IMR-90 (cell line): ENCODE results near the gene BLTP3A.

ENCODE experiments used
- BHLHE40 ChIP-seq: fragments of 150-350 bp; IDR thresholded peaks from 2 replicates; pipeline ENCODE4 v1.6.1; 2016; ENCODE audit warnings: mild to moderate bottlenecking, low read depth, low read length
- CHD1 ChIP-seq: IDR thresholded peaks from 2 replicates; pipeline ENCODE4 v1.6.1; 2012; ENCODE audit warnings: low read depth, low read length, improper control_type of control experiment
- CTCF ChIP-seq: conservative IDR thresholded peaks from 2 replicates; pipeline ENCODE4 v1.5.1; 2012; ENCODE audit warnings: mild to moderate bottlenecking, low read depth, low read length, improper control_type of control experiment
- FOS ChIP-seq: fragments of 150-350 bp; IDR thresholded peaks from 2 replicates; pipeline ENCODE4 v1.6.1; 2016; ENCODE audit warnings: low read depth, low read length
- POLR2A ChIP-seq: IDR thresholded peaks from 2 replicates; pipeline ENCODE4 v1.6.1; 2012; ENCODE audit warnings: mild to moderate bottlenecking, low read depth, low read length

- TF ChIP-seq FOS (no peak), CTCF (no peak), CHD1 (no peak), BHLHE40 (no peak), POLR2A (no peak)
Observed at GRCh38 chr6:34773916-34774315, 18.0 kb upstream of the BLTP3A start.
